ENCODE results near the gene AHSA1.
"Not testable (repeated sequence)": the region's sequence is repeated elsewhere in the genome, so short reads cannot be mapped to it uniquely, and the experiment has no call there.

- not testable (repeated sequence) for TF ChIP-seq CTCF (IDR thresholded peaks at IDR 0.05; ENCODE audit: poor library complexity); EZH2 (IDR thresholded peaks at IDR 0.05; ENCODE audit: borderline replicate concordance); EZH2phosphoT487 (IDR thresholded peaks at IDR 0.05; ENCODE audit: low read depth, severe bottlenecking, unreplicated experiment)
Measured at GRCh38 chr14:77416098-77416497, 41.8 kb upstream of the AHSA1 start.
